ENCODE data around the gene KAZN.

KAZN gene

GRCh38 chr1:14806772-14807171 is 208.3 kb downstream of the KAZN start:
- TF ChIP-seq, protein P1, sequence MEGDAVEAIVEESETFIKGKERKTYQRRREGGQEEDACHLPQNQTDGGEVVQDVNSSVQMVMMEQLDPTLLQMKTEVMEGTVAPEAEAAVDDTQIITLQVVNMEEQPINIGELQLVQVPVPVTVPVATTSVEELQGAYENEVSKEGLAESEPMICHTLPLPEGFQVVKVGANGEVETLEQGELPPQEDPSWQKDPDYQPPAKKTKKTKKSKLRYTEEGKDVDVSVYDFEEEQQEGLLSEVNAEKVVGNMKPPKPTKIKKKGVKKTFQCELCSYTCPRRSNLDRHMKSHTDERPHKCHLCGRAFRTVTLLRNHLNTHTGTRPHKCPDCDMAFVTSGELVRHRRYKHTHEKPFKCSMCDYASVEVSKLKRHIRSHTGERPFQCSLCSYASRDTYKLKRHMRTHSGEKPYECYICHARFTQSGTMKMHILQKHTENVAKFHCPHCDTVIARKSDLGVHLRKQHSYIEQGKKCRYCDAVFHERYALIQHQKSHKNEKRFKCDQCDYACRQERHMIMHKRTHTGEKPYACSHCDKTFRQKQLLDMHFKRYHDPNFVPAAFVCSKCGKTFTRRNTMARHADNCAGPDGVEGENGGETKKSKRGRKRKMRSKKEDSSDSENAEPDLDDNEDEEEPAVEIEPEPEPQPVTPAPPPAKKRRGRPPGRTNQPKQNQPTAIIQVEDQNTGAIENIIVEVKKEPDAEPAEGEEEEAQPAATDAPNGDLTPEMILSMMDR (IDR thresholded peaks at IDR 0.05; ENCODE audit: low read depth, low read length, missing control alignments) = no peak
- H3K4me3 ChIP-seq (ENCODE audit: low read depth, low read length) = no peak overlapping the region
- DNase-seq (ENCODE audit: low read depth) = no peak

DNA sequence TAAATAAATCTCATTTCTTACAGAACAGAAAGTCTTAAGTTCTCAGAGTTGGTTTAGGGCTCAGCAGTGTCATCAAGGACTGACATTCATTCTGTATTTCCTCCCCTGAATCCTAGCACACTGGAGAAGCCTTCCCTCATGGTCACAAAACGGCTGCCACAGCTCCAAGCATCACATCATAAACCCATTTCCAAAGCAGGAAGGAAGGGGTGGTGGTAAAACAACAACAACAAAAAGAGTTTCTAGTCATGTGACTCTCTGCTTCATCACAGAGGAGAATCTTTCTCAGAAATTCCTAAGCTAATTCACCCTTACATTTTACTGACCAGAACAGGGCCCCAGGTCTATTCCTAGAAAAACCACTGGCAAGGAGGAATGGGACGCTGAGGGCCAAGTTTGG is 210.3 kb downstream of the KAZN start:
- H3K4me3 ChIP-seq (ENCODE audit: low read depth, low read length) = no peak overlapping the region
- DNase-seq (ENCODE audit: low read depth) = no peak
- TF ChIP-seq, protein P1 (IDR thresholded peaks at IDR 0.05; ENCODE audit: low read depth, low read length, missing control alignments) = no peak

GRCh38 chr1:14809191-14809981 is 210.9 kb downstream of the KAZN start:
- no peak overlapping the region for H3K4me3 ChIP-seq (ENCODE audit: low read depth, low read length)
- no peak for DNase-seq (ENCODE audit: low read depth)
- TF ChIP-seq, protein P1 (IDR thresholded peaks at IDR 0.05; ENCODE audit: low read depth, low read length, missing control alignments) = no peak

GRCh38 chr1:14810595-14811361 is 212.3 kb downstream of the KAZN start:
- H3K4me3 ChIP-seq (ENCODE audit: low read depth, low read length) = no peak overlapping the region
- no peak for DNase-seq (ENCODE audit: low read depth)
- TF ChIP-seq, protein P1 (IDR thresholded peaks at IDR 0.05; ENCODE audit: low read depth, low read length, missing control alignments) = no peak

GRCh38 chr1:14811573-14811972 is 213.1 kb downstream of the KAZN start:
- TF ChIP-seq, protein P1 (IDR thresholded peaks at IDR 0.05; ENCODE audit: low read depth, low read length, missing control alignments) = no peak
- DNase-seq (ENCODE audit: low read depth) = no peak
- H3K4me3 ChIP-seq (ENCODE audit: low read depth, low read length) = no peak overlapping the region

GRCh38 chr1:14812189-14812588 is 213.7 kb downstream of the KAZN start:
- no peak overlapping the region for H3K4me3 ChIP-seq (ENCODE audit: low read depth, low read length)
- TF ChIP-seq, protein P1 (IDR thresholded peaks at IDR 0.05; ENCODE audit: low read depth, low read length, missing control alignments) = no peak
- DNase-seq (ENCODE audit: low read depth) = no peak

Data from GM12864 (cell line).